MV-4-11 (cell line): ENCODE data around the gene TGIF1.
"Not testable (repeated sequence)": the region's sequence is repeated elsewhere in the genome, so short reads cannot be mapped to it uniquely, and the experiment has no call there.

Experiments used
- DNase-seq: peaks from one replicate; lab custom pipeline; 2025; lab: John Stamatoyannopoulos, UW

The TGIF1 gene

GRCh38 chr18:3455907-3456685 lies 6.1 kb downstream of the TGIF1 start:
- no peak for DNase-seq

GRCh38 chr18:3456686-3457069 lies 6.7 kb downstream of the TGIF1 start:
- DNase-seq: no peak

GRCh38 chr18:3457261-3457724 lies 7.3 kb downstream of the TGIF1 start:
- no peak for DNase-seq

GRCh38 chr18:3458378-3458777 lies 8.4 kb downstream of the TGIF1 start:
- no peak for DNase-seq

GRCh38 chr18:3458952-3459853 lies 9.2 kb downstream of the TGIF1 start:
- DNase-seq: peak; percentile 13

GRCh38 chr18:3460823-3461398 lies 10.9 kb downstream of the TGIF1 start:
- no peak for DNase-seq

- DNase-seq: no peak
These were observed 11.7 kb downstream of the TGIF1 start for GRCh38 chr18:3461704-3462103.

- DNase-seq: no peak
These were observed 13.1 kb downstream of the TGIF1 start for GRCh38 chr18:3463051-3463450.

GRCh38 chr18:3466045-3466444 lies 16.1 kb downstream of the TGIF1 start:
- peak; percentile 58 for DNase-seq

- no peak for DNase-seq
These were observed 16.9 kb downstream of the TGIF1 start for GRCh38 chr18:3466872-3467271.

GRCh38 chr18:3468066-3468705 lies 18.2 kb downstream of the TGIF1 start:
- DNase-seq: no peak

- DNase-seq: peak; percentile 60
These were observed 18.9 kb downstream of the TGIF1 start for GRCh38 chr18:3468833-3469232.

GRCh38 chr18:3471141-3471648 lies 21.2 kb downstream of the TGIF1 start:
- no peak for DNase-seq

GRCh38 chr18:3472121-3472520 lies 22.1 kb downstream of the TGIF1 start:
- DNase-seq: not testable (repeated sequence)

GRCh38 chr18:3472681-3473544 lies 22.9 kb downstream of the TGIF1 start:
- no peak for DNase-seq

- DNase-seq: peak; percentile 70
These were observed 28.4 kb downstream of the TGIF1 start for GRCh38 chr18:3478262-3478978.

- DNase-seq: no peak
These were observed 30.1 kb downstream of the TGIF1 start for GRCh38 chr18:3479978-3480509.

GRCh38 chr18:3480827-3481573 lies 31.0 kb downstream of the TGIF1 start:
- no peak for DNase-seq

GRCh38 chr18:3481696-3482210 lies 31.8 kb downstream of the TGIF1 start:
- peak; percentile 53 for DNase-seq
